Epithelial cell of esophagus (primary cell): Measurements from ENCODE around the gene TSPAN13.

Experiments used
- DNase-seq: peaks from one replicate; pipeline ENCODE4 v3.0.0; 2010; ENCODE audit warnings: low read depth
- H3K4me3 ChIP-seq: 2 replicates; pipeline ENCODE4 v1.5.1; 2011; ENCODE audit warnings: mild to moderate bottlenecking, low read length, control low read depth
- CTCF ChIP-seq: IDR thresholded peaks from 2 replicates; pipeline ENCODE4 v1.5.1; 2011; ENCODE audit warnings: low read depth, mild to moderate bottlenecking, low read length, control low read depth, inconsistent platforms; ENCODE audit not compliant: insufficient read depth; ENCODE audit errors: missing control alignments

Gene TSPAN13

GRCh38 chr7:16770657-16771329 lies 17.2 kb downstream of the TSPAN13 start:
- peak overlapping the region; percentile 30 for H3K4me3 ChIP-seq
- TF ChIP-seq CTCF = no peak
- peak; percentile 81 for DNase-seq

- TF ChIP-seq CTCF = no peak
- no peak for DNase-seq
- no peak overlapping the region for H3K4me3 ChIP-seq
These were observed 19.8 kb downstream of the TSPAN13 start for GRCh38 chr7:16773326-16773725.

DNA sequence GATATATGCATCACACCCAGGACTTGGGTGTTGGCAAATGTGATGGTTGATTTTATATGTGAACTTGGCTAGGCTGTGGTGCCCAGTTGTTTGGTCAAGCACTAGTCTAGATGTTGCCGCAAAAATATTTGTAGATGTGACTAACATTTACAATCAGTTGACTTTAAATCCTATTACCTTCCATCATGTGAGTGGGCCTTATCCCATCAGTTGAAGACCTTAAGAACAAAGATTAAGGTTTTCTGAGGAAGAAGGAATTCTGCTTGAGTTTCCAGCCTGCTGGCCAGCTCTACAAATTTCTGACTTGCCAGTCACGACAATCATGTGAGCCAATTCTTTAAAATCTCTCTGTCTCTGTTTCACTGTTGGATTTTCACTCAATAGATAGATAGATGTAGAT lies 20.3 kb downstream of the TSPAN13 start:
- no peak for TF ChIP-seq CTCF
- no peak overlapping the region for H3K4me3 ChIP-seq
- no peak for DNase-seq

DNA sequence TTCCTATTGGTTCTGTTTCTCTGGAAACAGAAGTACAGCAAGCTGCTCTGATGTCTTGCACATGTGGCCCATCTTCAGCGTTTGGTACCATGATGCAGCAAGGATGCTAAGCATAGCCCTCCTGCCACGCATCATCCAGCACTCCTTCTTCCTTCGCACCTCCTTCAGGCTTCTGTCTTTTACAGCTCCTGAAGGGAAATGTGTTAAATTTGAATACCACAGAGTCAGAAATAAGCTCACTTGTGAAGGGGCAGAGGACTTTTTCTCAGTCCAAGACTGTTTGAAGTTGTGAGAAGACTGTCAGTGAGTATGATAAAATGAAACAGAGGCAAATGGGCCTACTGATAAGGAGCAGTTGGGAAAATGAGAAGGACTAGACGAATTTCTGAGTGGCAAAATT lies 20.7 kb downstream of the TSPAN13 start:
- no peak overlapping the region for H3K4me3 ChIP-seq
- no peak for DNase-seq
- TF ChIP-seq CTCF = no peak

DNA sequence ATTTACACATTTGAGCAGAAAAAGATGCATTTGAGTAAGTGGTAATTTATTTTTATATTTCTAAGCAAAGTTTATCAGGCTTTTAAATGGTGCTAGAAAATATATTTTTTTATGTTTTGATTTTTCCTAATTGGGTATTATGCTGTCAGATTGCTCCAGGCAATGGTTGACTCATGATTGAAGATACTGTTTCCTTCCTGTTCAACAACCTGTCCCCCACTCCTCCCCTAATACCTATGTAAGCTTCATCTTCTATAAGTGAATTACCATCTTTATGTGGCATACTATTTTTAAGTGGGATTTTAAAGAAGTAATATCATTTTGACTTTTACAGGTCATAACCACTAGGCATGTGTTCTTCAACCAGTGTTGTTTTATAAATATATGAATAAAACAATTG lies 21.4 kb downstream of the TSPAN13 start:
- TF ChIP-seq CTCF = no peak
- DNase-seq = peak; percentile 78
- H3K4me3 ChIP-seq = no peak overlapping the region

DNA sequence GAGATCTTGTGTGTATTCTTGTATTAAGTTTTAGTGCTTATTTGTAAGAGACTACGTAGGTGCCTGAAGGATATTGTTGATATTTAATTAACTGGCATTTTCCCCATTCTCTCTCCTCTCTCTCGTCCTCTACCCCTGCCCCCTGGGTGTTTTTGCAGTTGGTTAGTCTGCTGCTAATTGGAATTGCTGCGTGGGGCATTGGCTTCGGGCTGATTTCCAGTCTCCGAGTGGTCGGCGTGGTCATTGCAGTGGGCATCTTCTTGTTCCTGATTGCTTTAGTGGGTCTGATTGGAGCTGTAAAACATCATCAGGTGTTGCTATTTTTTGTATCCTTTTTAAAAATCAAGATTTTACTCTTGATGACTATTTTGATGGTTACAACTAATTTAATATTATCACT lies 22.5 kb downstream of the TSPAN13 start:
- no peak overlapping the region for H3K4me3 ChIP-seq
- no peak for DNase-seq
- TF ChIP-seq CTCF = no peak

- no peak for DNase-seq
- no peak for TF ChIP-seq CTCF
- H3K4me3 ChIP-seq = no peak overlapping the region
These were observed 24.9 kb downstream of the TSPAN13 start for GRCh38 chr7:16778476-16778875.
